K562 (cell line): Measurements from ENCODE around the gene CLSTN2. TPM values are rescaled to one million over a fixed set of nuclear protein-coding genes. Genes with fewer than 3 reads are reported as not detected.

Experiments
- ATAC-seq: fragments of 200-7000 bp; cut with Tn5 transposase; 3 replicates; pipeline ENCODE4 v1.9.1; 2020; ENCODE audit warnings: moderate library complexity
- BruUV-seq: library from RNA; stranded (reverse); fragments of 400-500 nt; replicated peaks from 2 replicates; lab custom pipeline; 2021; lab: Mats Ljungman, UMichigan
- CTCF ChIA-PET: fragments of 300-600 bp; formaldehyde crosslinking; extraction: SDS; loops from one replicate; lab custom pipeline; 2021; ENCODE audit warnings: low intra/inter-chr PET ratio; lab: Yijun Ruan, JAX
- POLR2A ChIA-PET: fragments of 300-600, 350-650 bp; sonication (Branson Sonifier 250); formaldehyde crosslinking; extraction: SDS; loops from one replicate; lab custom pipeline; 2021; ENCODE audit warnings: antibody characterized with exemption, inconsistent platforms; lab: Yijun Ruan, JAX
- DNase-seq, 4 experiments: peaks; one replicate each; pipeline versions ENCODE4 v3.0.0 to v3.0.0-alpha.2; 2011 to 2018; ENCODE audit warnings: low spot score in 3 of 4, mixed read lengths in 3 of 4; ENCODE audit errors: extremely low read depth in 1 of 4
- FAIRE-seq: peaks from 2 replicates; lab custom pipeline; 2011; peaks lifted over from hg19 to GRCh38; lab: Jason Lieb, UNC
- H2AFZ ChIP-seq: 2 replicates; pipeline ENCODE4 v1.6.0; 2011; ENCODE audit warnings: low read depth, low read length, control low read depth, inconsistent platforms
- H3K27ac ChIP-seq: fragments of 200-600 bp; 3 replicates; pipeline ENCODE4 v1.8.0; 2011; ENCODE audit warnings: low read depth, mild to moderate bottlenecking, control low read depth, inconsistent platforms, low read length, moderate library complexity, mixed read lengths; ENCODE audit errors: extremely low read depth
- H3K27me3 ChIP-seq, 2 experiments: fragments of 300-600 bp in 1 of 2; 2 replicates in 1 of 2; 3 replicates in 1 of 2; pipeline versions ENCODE4 v1.6.0 to v1.8.0; 2011; ENCODE audit warnings: inconsistent platforms in 2 of 2, low read length in 2 of 2, mild to moderate bottlenecking in 1 of 2, mixed read lengths in 1 of 2, moderate library complexity in 1 of 2; ENCODE audit not compliant: control insufficient read depth in 2 of 2, insufficient read depth in 2 of 2
- H3K36me3 ChIP-seq: fragments of 300-600 bp; 3 replicates; pipeline ENCODE4 v1.8.0; 2011; ENCODE audit warnings: mild to moderate bottlenecking, low read length, inconsistent platforms; ENCODE audit not compliant: control insufficient read depth, insufficient read depth
- H3K4me1 ChIP-seq, 2 experiments: fragments of 200-600 bp in 1 of 2; replicated peaks in 1 of 2; 2 replicates in 1 of 2; 3 replicates in 1 of 2; pipeline versions ENCODE4 v1.5.1 to v1.8.0; 2011; ENCODE audit warnings: inconsistent platforms in 2 of 2, low read length in 2 of 2, mild to moderate bottlenecking in 1 of 2, mixed read lengths in 1 of 2, moderate library complexity in 1 of 2; ENCODE audit not compliant: control insufficient read depth in 2 of 2, insufficient read depth in 2 of 2
- H3K4me2 ChIP-seq: 2 replicates; pipeline ENCODE4 v1.6.1; 2011; ENCODE audit warnings: low read length, control low read depth, inconsistent platforms, mixed read lengths; ENCODE audit not compliant: insufficient read depth
- H3K4me3 ChIP-seq: fragments of 200-600 bp; sonication (generic), shearing (Covaris generic); 2 replicates; pipeline ENCODE4 v1.5.1; 2016; ENCODE audit warnings: control low read depth, inconsistent platforms
- H3K79me2 ChIP-seq: fragments of 200-600 bp; 3 replicates; pipeline ENCODE4 v1.8.0; 2011; ENCODE audit warnings: low read length, inconsistent platforms; ENCODE audit not compliant: control insufficient read depth, insufficient read depth
- H3K9ac ChIP-seq, 2 experiments: 2 replicates each; pipeline versions ENCODE4 v1.6.0 to v1.6.1; 2011; ENCODE audit warnings: low read depth in 2 of 2, low read length in 2 of 2, control low read depth in 1 of 2, inconsistent platforms in 1 of 2, mild to moderate bottlenecking in 1 of 2, mixed read lengths in 1 of 2; ENCODE audit not compliant: insufficient read depth in 1 of 2
- H3K9me1 ChIP-seq: one replicate; pipeline ENCODE4 v1.6.0; 2011; ENCODE audit warnings: inconsistent platforms, mild to moderate bottlenecking, low read length, moderate library complexity; ENCODE audit not compliant: control insufficient read depth, insufficient read depth
- H3K9me3 ChIP-seq: replicated peaks from 2 replicates; pipeline ENCODE4 v1.5.1; 2011; ENCODE audit warnings: low read depth, low read length, inconsistent platforms; ENCODE audit not compliant: control insufficient read depth, insufficient read depth
- H4K20me1 ChIP-seq: replicated peaks from 2 replicates; pipeline ENCODE4 v1.6.1; 2011; ENCODE audit warnings: low read length, inconsistent platforms, mixed read lengths; ENCODE audit not compliant: control insufficient read depth, insufficient read depth
- EWSR1 ChIP-seq: fragments of 450-650 bp; IDR thresholded peaks from 2 replicates; pipeline ENCODE4 v1.6.1; 2018; ENCODE audit warnings: borderline replicate concordance, mild to moderate bottlenecking, low read depth, moderate library complexity; ENCODE audit not compliant: partially characterized antibody
- HDGF ChIP-seq: fragments of 450-650 bp; IDR thresholded peaks from 2 replicates; pipeline ENCODE4 v1.6.1; 2016
- HLTF ChIP-seq: fragments of 450-650 bp; IDR thresholded peaks from 2 replicates; pipeline ENCODE4 v1.6.1; 2016
- NBN ChIP-seq: fragments of 450-650 bp; IDR thresholded peaks from 2 replicates; pipeline ENCODE4 v1.6.1; 2016; ENCODE audit warnings: low read depth, mild to moderate bottlenecking
- POLR2A ChIP-seq: fragments of 450-650 bp; conservative IDR thresholded peaks from 2 replicates; pipeline ENCODE4 v1.6.1; 2016
- POLR2G ChIP-seq: fragments of 200-400 bp; formaldehyde crosslinking; IDR thresholded peaks from 2 replicates; pipeline ENCODE4 v1.6.1; 2017; ENCODE audit warnings: low read depth, mild to moderate bottlenecking, antibody characterized with exemption, low read length, moderate library complexity
- RFX7 ChIP-seq: fragments of 250-450 bp; sonication (Bioruptor Pico); IDR thresholded peaks from 2 replicates; pipeline ENCODE4 v1.5.1; 2021; ENCODE audit warnings: mild to moderate bottlenecking
- ZNF75A ChIP-seq: fragments of 450-650 bp; formaldehyde crosslinking; IDR thresholded peaks from 2 replicates; pipeline ENCODE4 v1.4.0; 2020; ENCODE audit warnings: mild to moderate bottlenecking
- WGBS: fragments of 100-300 bp; shearing (Covaris generic); methylation state at CpG from one replicate; pipeline ENCODE4 v1.1.6; 2016; ENCODE audit warnings: low coverage, mixed read lengths; ENCODE audit not compliant: insufficient coverage; ENCODE audit errors: missing lambda C conversion rate; 5-methylcytosine and 5-hydroxymethylcytosine counted together
- in situ Hi-C: fragments of 300-500 bp; cut with MboI; formaldehyde crosslinking; loops from 4 replicates; pipeline ENCODE4 v1.15.0; 2018; ENCODE audit warnings: inconsistent platforms, mixed read lengths
- intact Hi-C: fragments of 100-400 bp; cut with micrococcal nuclease; formaldehyde crosslinking; loops from 2 replicates; pipeline ENCODE4 v1.14.2; 2022
- polyA plus RNA-seq, 8 experiments: library from polyadenylated mRNA; depleted of rRNA in 4 of 8; stranded (reverse) in 5 of 8; unstranded in 3 of 8; fragments of >200 nt; fragmentation: Nextera tagmentation in 2 of 8; fragmentation: Illumina TruSeq in 1 of 8; extraction: Ambion mirVana in 2 of 8; extraction: Trizol in 1 of 8; gene quantifications; 2 replicates each; pipeline versions ENCODE4 v1.2.1 to v1.2.3, GENCODE V29; 2011 to 2014; ENCODE audit warnings: inconsistent platforms in 1 of 8, missing spikeins in 1 of 8
- total RNA-seq, 7 experiments: library from RNA; depleted of rRNA in 6 of 7; stranded (reverse); fragments of >200 nt in 6 of 7; fragmentation: Illumina TruSeq in 2 of 7; extraction: Trizol in 2 of 7; gene quantifications; 2 replicates each; pipeline versions ENCODE4 v1.2.1 to v1.2.3, GENCODE V29; 2011 to 2021; ENCODE audit warnings: low replicate concordance in 1 of 7
- TF ChIP-seq, protein P1 (sequence below), 2 experiments: IDR thresholded peaks; 2 replicates each; pipeline ENCODE4 v1.6.1; 2011; ENCODE audit warnings: borderline replicate concordance in 1 of 2, control low read depth in 1 of 2, low read depth in 1 of 2, low read length in 1 of 2, mild to moderate bottlenecking in 1 of 2, mixed read lengths in 1 of 2, moderate library complexity in 1 of 2; ENCODE audit not compliant: insufficient read depth in 1 of 2, insufficient read length in 1 of 2, poor library complexity in 1 of 2, severe bottlenecking in 1 of 2; ENCODE audit errors: extremely low read depth in 1 of 2
- TF ChIP-seq, protein P2 (sequence below): sonication (generic); formaldehyde crosslinking; IDR thresholded peaks from 2 replicates; pipeline ENCODE4 v1.8.0; 2022; ENCODE audit warnings: mild to moderate bottlenecking, missing genetic modification reagents

CLSTN2 gene
- total and polyA plus RNA-seq, 9 of the 15 experiments (the other 6 are each of a cell fraction or from before 2014, with no cell fraction given) = 0.02 to 0.04 (median 0.04) TPM; not detected in 6

DNA sequence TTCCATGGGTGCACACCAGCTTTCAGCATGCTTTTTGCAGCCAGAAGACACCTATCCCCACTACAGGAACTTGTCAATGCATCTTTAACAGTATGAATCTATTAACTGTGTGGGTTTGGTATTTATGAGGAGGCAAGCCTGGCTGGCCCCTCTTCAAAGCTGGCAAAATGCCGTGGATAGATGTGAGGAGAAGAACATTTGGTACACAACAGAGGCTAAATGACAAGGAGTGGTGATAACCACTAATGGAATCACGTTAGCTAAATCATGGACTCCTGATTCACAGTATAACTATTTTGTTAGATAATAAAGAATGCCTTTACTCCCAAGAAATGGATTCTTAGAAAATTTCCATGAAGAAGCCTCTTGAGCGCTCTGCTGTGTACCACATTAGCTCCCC, 187.2 kb downstream of the CLSTN2 start:
- no peak for FAIRE-seq
- no peaks in the 10 kb centered on the region for H3K9me1 ChIP-seq
- CTCF ChIA-PET = no interaction called here
- 0% methylated on average over 3 of the region's 3 CpGs for WGBS
- H3K27me3 ChIP-seq = no peaks in the 10 kb centered on the region
- H3K79me2 ChIP-seq = no peaks in the 10 kb centered on the region
- H3K27ac ChIP-seq = no peak overlapping the region
- no peak for DNase-seq
- TF ChIP-seq POLR2A (no peak), HDGF (no peak), NBN (no peak), RFX7 (CRISPR knock-in tag) (no peak), HLTF (no peak), POLR2G (no peak), ZNF75A (CRISPR knock-in tag) (no peak), EWSR1 (no peak)
- TF ChIP-seq, protein P1, sequence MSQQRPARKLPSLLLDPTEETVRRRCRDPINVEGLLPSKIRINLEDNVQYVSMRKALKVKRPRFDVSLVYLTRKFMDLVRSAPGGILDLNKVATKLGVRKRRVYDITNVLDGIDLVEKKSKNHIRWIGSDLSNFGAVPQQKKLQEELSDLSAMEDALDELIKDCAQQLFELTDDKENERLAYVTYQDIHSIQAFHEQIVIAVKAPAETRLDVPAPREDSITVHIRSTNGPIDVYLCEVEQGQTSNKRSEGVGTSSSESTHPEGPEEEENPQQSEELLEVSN (IDR thresholded peaks at IDR 0.05; ENCODE audit: borderline replicate concordance in 1 of 2, extremely low read depth in 1 of 2, insufficient read depth in 1 of 2, insufficient read length in 1 of 2, low read depth in 1 of 2, low read length in 1 of 2, poor library complexity in 1 of 2, severe bottlenecking in 1 of 2) = no peak
- TF ChIP-seq, protein P2, sequence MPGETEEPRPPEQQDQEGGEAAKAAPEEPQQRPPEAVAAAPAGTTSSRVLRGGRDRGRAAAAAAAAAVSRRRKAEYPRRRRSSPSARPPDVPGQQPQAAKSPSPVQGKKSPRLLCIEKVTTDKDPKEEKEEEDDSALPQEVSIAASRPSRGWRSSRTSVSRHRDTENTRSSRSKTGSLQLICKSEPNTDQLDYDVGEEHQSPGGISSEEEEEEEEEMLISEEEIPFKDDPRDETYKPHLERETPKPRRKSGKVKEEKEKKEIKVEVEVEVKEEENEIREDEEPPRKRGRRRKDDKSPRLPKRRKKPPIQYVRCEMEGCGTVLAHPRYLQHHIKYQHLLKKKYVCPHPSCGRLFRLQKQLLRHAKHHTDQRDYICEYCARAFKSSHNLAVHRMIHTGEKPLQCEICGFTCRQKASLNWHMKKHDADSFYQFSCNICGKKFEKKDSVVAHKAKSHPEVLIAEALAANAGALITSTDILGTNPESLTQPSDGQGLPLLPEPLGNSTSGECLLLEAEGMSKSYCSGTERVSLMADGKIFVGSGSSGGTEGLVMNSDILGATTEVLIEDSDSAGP = no peak
- in situ Hi-C loops (no loop called here), intact Hi-C loops (no loop called here)
- H3K9ac ChIP-seq = no peak overlapping the region
- no peaks in the 10 kb centered on the region for H3K9me3 ChIP-seq
- H3K4me3 ChIP-seq = no peak overlapping the region
- H3K4me2 ChIP-seq = no peak overlapping the region
- no peak overlapping the region for H2AFZ ChIP-seq
- BruUV-seq = no TSS peak
- H4K20me1 ChIP-seq = no peaks in the 10 kb centered on the region
- ATAC-seq = no peak
- no peaks in the 10 kb centered on the region for H3K36me3 ChIP-seq
- POLR2A ChIA-PET = interaction anchor here (0.6 to 1.9 kb wide), 2 partner anchors 13 to 98 kb away, joined by 3 to 5 read pairs; no protein-coding TSS in a partner anchor
- no peaks in the 10 kb centered on the region for H3K4me1 ChIP-seq
